Naive thymus-derived CD4-positive, alpha-beta T cell (primary cell): ENCODE data around the gene BDH1. TPM values are rescaled to one million over a fixed set of nuclear protein-coding genes. Genes with fewer than 3 reads are reported as not detected.

Experiments
- ATAC-seq: fragments of 150-1000 bp; cut with Tn5 transposase; 2 replicates; pipeline ENCODE4 v1.10.0; 2021; ENCODE audit warnings: mild to moderate bottlenecking, moderate library complexity
- CTCF ChIA-PET: fragments of 350-600 bp; sonication (Branson Sonifier 250); formaldehyde crosslinking; loops from one replicate; lab custom pipeline; 2021; ENCODE audit warnings: antibody characterized with exemption; lab: Charles Lee
- POLR2A ChIA-PET: fragments of 350-600 bp; sonication (Branson Sonifier 250); formaldehyde crosslinking; loops from one replicate; lab custom pipeline; 2021; ENCODE audit warnings: antibody characterized with exemption, inconsistent platforms; lab: Charles Lee
- DNase-seq, 9 donors: peaks; one replicate each; pipeline versions ENCODE4 v3.0.0 to v3.0.0-alpha.2; 2020 to 2022; ENCODE audit warnings: mixed read lengths in 1 of 9
- H3K27ac ChIP-seq: one replicate; pipeline ENCODE4 v1.7.0; 2013; ENCODE audit warnings: mild to moderate bottlenecking, low read depth, low read length, moderate library complexity
- H3K27me3 ChIP-seq, 2 donors: one replicate each; pipeline ENCODE4 v1.7.0; 2013; ENCODE audit warnings: low read length in 2 of 2, mild to moderate bottlenecking in 2 of 2, moderate library complexity in 2 of 2; ENCODE audit not compliant: control insufficient read depth in 2 of 2, insufficient read depth in 2 of 2
- H3K36me3 ChIP-seq, 3 experiments: 1 replicate in 2 of 3; 2 replicates in 1 of 3; pipeline ENCODE4 v1.7.0; 2013; ENCODE audit warnings: low read length in 3 of 3, mild to moderate bottlenecking in 3 of 3, moderate library complexity in 1 of 3; ENCODE audit not compliant: insufficient read depth in 3 of 3, control insufficient read depth in 2 of 3
- H3K4me1 ChIP-seq, 2 donors: one replicate each; pipeline ENCODE4 v1.7.0; 2013; ENCODE audit warnings: low read length in 2 of 2, mild to moderate bottlenecking in 2 of 2, moderate library complexity in 1 of 2; ENCODE audit not compliant: control insufficient read depth in 2 of 2, insufficient read depth in 2 of 2
- H3K4me3 ChIP-seq: 2 replicates; pipeline ENCODE4 v1.7.0; 2013; ENCODE audit warnings: mild to moderate bottlenecking, low read length
- H3K9me3 ChIP-seq, 3 experiments: 1 replicate in 2 of 3; 2 replicates in 1 of 3; pipeline ENCODE4 v1.7.0; 2013; ENCODE audit warnings: low read length in 3 of 3; ENCODE audit not compliant: control insufficient read depth in 2 of 3
- H3K27ac Mint-ChIP-seq, 9 donors: one replicate each; pipeline ENCODE4 v1.8.0; 2020 to 2022; ENCODE audit warnings: mixed read lengths in 9 of 9, mild to moderate bottlenecking in 8 of 9, moderate library complexity in 5 of 9, inconsistent platforms in 2 of 9
- H3K27me3 Mint-ChIP-seq, 5 donors: one replicate each; pipeline ENCODE4 v1.8.0; 2021 to 2022; ENCODE audit warnings: mixed read lengths in 5 of 5, mild to moderate bottlenecking in 1 of 5
- H3K36me3 Mint-ChIP-seq, 5 donors: one replicate each; pipeline ENCODE4 v1.8.0; 2020 to 2022; ENCODE audit warnings: mixed read lengths in 5 of 5, mild to moderate bottlenecking in 3 of 5, inconsistent platforms in 1 of 5
- H3K4me1 Mint-ChIP-seq, 7 donors: one replicate each; pipeline ENCODE4 v1.8.0; 2020 to 2022; ENCODE audit warnings: mixed read lengths in 7 of 7, mild to moderate bottlenecking in 3 of 7, inconsistent platforms in 1 of 7
- H3K4me3 Mint-ChIP-seq, 10 donors: one replicate each; pipeline ENCODE4 v1.8.0; 2020 to 2022; ENCODE audit warnings: mild to moderate bottlenecking in 10 of 10, mixed read lengths in 10 of 10, moderate library complexity in 6 of 10, inconsistent platforms in 2 of 10
- H3K9me3 Mint-ChIP-seq, 11 donors: one replicate each; pipeline ENCODE4 v1.8.0; 2020 to 2022; ENCODE audit warnings: mixed read lengths in 11 of 11, mild to moderate bottlenecking in 4 of 11, inconsistent platforms in 1 of 11, moderate library complexity in 1 of 11
- intact Hi-C, 2 donors: fragments of 100-400 bp; cut with micrococcal nuclease; formaldehyde crosslinking; loops; one replicate each; pipeline ENCODE4 v1.15.1; 2023
- polyA plus RNA-seq, 2 donors: library from polyadenylated mRNA; unstranded; fragments of 300-500 nt; fragmentation: Illumina TruSeq; gene quantifications; one replicate each; pipeline ENCODE4 v1.2.3, GENCODE V29; 2021
- total RNA-seq, 6 experiments: library from RNA in 5 of 6; stranded (reverse) in 5 of 6; gene quantifications; 1 replicate in 5 of 6; 2 replicates in 1 of 6; pipeline ENCODE4 v1.2.3 and lab custom pipeline; 2021 to 2026

BDH1 gene
- total and polyA plus RNA-seq, 7 experiments from 2014 or later: 31.3 to 105 (median 43.4) TPM

DNA sequence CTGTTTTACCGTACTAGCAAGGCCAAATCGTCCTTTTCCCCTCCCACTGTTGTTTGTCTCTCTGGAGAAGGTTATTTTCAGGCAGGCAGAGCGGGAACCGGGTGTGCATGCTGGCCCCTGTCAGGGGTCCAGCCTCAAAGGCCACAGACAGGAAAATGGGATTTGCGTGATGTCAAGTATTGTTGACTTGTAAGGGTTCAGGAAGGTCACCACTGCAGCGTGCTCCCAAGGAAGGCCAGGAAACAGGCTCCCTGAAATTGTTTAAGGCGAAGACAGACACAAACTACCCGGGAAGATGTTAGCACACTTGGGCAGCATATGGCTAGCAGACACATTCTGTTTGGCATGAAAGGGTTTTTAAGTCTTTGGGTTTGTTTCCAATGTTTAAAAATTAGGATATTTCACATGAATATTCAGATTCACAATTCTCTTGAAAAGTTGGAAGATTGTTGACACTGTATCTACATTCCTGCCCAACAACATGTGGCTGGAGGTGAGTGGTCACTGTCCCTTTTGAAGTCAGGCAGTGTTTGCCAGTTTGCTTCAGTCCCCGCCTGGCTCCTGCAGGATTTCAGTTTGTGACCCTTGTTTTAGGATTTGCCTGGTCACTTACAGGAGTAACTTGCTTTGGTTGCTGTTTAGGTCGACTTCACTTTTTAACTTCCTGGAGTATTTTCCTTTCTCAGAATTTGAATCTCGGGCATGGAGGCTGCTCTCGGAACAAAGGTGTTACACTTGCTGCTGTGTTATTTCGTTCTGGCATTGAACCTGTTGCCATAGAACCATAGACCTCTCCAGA is 90.4 kb downstream of the BDH1 start:
- Mint-ChIP-seq H3K9me3 (peaks cover 0 to under 1% (median 0%) of the 10 kb centered on the region in 11 donors), H3K27me3 (peaks cover 8 to 22% (median 13%) of the 10 kb centered on the region in 5 donors), H3K4me3 (no peak overlapping the region), H3K36me3 (no peaks in the 10 kb centered on the region), H3K27ac (peak overlapping the region in 1 of 9 donors; percentile 64), H3K4me1 (peaks cover 0 to 12% (median 8%) of the 10 kb centered on the region in 7 donors)
- ChIA-PET POLR2A (no interaction called here), CTCF (no interaction called here)
- intact Hi-C loops: no loop called here
- Histone ChIP-seq H3K36me3 (no peaks in the 10 kb centered on the region), H3K4me3 (no peak overlapping the region), H3K4me1 (no peaks in the 10 kb centered on the region), H3K27ac (no peak overlapping the region), H3K9me3 (no peaks in the 10 kb centered on the region), H3K27me3 (no peaks in the 10 kb centered on the region)
- DNase-seq (no peak), ATAC-seq (no peak)

DNA sequence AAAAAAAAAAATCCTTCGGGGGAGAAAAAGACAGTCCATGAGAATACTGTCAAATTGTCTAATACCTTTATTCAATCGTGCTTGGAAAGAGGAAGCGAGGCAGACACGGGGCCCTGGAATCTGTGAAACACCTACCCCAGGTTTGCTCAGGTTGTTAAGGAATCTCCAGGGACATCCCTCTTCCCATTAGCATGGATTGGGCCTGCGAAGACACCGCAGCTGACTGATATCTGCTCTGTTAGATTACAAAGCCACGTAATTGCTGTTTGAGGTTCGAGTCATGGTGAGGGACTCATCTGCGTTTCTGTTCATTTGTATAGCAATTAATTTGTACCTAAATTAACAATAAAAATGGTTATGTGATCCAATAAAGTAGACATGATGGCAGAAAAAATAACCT is 91.0 kb downstream of the BDH1 start:
- peaks cover 8 to 22% (median 11%) of the 10 kb centered on the region in 5 donors for H3K27me3 Mint-ChIP-seq
- ChIA-PET POLR2A (no interaction called here), CTCF (no interaction called here)
- H3K36me3 ChIP-seq: no peaks in the 10 kb centered on the region
- ATAC-seq: no peak
- H3K4me1 ChIP-seq: no peaks in the 10 kb centered on the region
- H3K9me3 ChIP-seq: no peaks in the 10 kb centered on the region
- no peak overlapping the region for H3K4me3 Mint-ChIP-seq
- peaks cover 0 to 4% (median 0%) of the 10 kb centered on the region in 11 donors for H3K9me3 Mint-ChIP-seq
- no peaks in the 10 kb centered on the region for H3K27me3 ChIP-seq
- no peak overlapping the region for H3K4me3 ChIP-seq
- H3K36me3 Mint-ChIP-seq: peaks cover 0 to 3% (median 0%) of the 10 kb centered on the region in 5 donors
- H3K27ac Mint-ChIP-seq: no peak overlapping the region
- H3K4me1 Mint-ChIP-seq: peaks cover 0 to 12% (median 8%) of the 10 kb centered on the region in 7 donors
- DNase-seq: no peak
- no peak overlapping the region for H3K27ac ChIP-seq
- intact Hi-C loops: no loop called here

DNA sequence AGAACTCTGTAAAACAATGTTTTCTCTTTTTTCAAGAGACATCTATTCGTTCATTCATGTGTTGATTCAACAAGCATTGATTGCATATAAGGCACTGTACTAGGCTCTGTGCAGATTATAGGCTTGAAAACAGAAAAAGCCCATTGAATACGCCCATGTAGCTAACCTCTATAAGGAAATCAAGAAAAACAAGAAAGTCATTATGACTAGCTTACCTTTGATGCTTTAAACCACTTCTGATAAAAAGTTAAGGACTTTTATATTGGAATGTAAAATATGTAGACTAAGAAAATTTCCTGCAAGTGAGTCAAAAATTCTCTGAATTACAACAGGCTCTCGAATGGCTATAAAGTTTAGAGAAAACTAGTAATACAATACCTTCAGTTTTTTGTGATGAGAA is 92.5 kb downstream of the BDH1 start:
- peak overlapping the region in 2 of 9 donors; percentile 9 to 32 for H3K27ac Mint-ChIP-seq

DNA sequence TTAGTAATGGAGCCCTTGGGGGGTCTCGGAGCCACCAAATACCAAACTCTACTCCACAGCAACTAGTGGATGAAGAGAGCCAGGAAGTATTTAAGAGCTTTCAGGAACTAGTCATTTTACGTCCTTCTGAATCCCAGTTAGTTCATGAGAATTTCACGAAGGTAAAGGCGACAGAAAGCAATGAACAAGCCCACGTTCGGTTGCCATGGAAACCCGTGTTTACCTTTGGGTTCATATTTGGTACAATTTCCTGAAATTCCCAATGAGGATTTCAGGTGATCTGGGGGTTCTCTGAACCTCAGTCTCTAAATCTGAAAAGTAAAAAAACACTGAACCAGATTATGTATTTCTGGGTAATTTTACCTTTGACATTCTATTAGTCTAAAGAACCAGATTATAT is 93.0 kb downstream of the BDH1 start:
- H3K4me1 Mint-ChIP-seq: peaks cover 0 to 15% (median 12%) of the 10 kb centered on the region in 7 donors
- peaks cover 0 to 6% (median 2%) of the 10 kb centered on the region in 5 donors for H3K27me3 Mint-ChIP-seq
- peaks cover 0 to 5% (median 0%) of the 10 kb centered on the region in 11 donors for H3K9me3 Mint-ChIP-seq
- no peaks in the 10 kb centered on the region for H3K27me3 ChIP-seq
- no peak overlapping the region for H3K27ac Mint-ChIP-seq
- no peak overlapping the region for H3K4me3 Mint-ChIP-seq
- peaks cover 0 to 3% (median 0%) of the 10 kb centered on the region in 5 donors for H3K36me3 Mint-ChIP-seq
- DNase-seq (no peak), ATAC-seq (no peak)
- intact Hi-C loops: no loop called here
- H3K9me3 ChIP-seq: no peaks in the 10 kb centered on the region
- ChIA-PET POLR2A (interaction anchor here (0.7 kb wide), 1 partner anchor 9 kb away, joined by 3 read pairs; no protein-coding TSS in a partner anchor), CTCF (no interaction called here)
- H3K27ac ChIP-seq: no peak overlapping the region
- H3K36me3 ChIP-seq: no peaks in the 10 kb centered on the region
- no peaks in the 10 kb centered on the region for H3K4me1 ChIP-seq
- H3K4me3 ChIP-seq: no peak overlapping the region

More for the DNA sequence above, 92.5 kb downstream of the BDH1 start:
- DNase-seq (no peak), ATAC-seq (no peak)
- Histone ChIP-seq H3K27ac (no peak overlapping the region), H3K9me3 (no peaks in the 10 kb centered on the region), H3K4me3 (no peak overlapping the region), H3K27me3 (no peaks in the 10 kb centered on the region), H3K36me3 (no peaks in the 10 kb centered on the region), H3K4me1 (no peaks in the 10 kb centered on the region)
- POLR2A ChIA-PET: interaction anchor here (0.7 kb wide), 1 partner anchor 10 kb away, joined by 3 read pairs; no protein-coding TSS in a partner anchor
- peaks cover 0 to 3% (median 0%) of the 10 kb centered on the region in 5 donors for H3K36me3 Mint-ChIP-seq
- no peak overlapping the region for H3K4me3 Mint-ChIP-seq
- CTCF ChIA-PET: no interaction called here
- H3K9me3 Mint-ChIP-seq: peaks cover 0 to 5% (median 0%) of the 10 kb centered on the region in 11 donors
- intact Hi-C loops: no loop called here
- H3K27me3 Mint-ChIP-seq: peaks cover 4 to 11% (median 5%) of the 10 kb centered on the region in 5 donors
- peaks cover 0 to 12% (median 10%) of the 10 kb centered on the region in 7 donors for H3K4me1 Mint-ChIP-seq

DNA sequence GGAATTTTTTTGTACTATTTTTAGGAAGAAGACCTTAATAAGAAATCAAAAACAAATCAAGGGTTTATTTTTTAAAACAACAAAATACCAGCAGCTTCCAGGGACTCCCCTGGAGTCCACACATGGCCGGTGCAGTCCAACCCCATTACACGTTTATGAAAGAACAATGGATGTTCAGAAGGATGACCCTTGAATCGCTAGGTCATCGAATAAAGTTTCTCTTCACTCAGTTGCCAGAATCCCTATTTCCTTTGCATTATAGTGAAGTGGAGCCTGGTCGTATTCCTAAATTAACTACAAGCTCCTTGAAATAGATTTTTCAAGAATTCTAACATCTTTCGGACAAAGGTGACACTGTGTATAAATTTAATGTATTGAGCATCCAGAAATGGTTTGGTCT is 95.1 kb downstream of the BDH1 start:
- no peaks in the 10 kb centered on the region for H3K9me3 ChIP-seq
- H3K4me1 ChIP-seq: peaks cover 0 to 9% of the 10 kb centered on the region in 2 donors
- H3K36me3 ChIP-seq: peaks cover 0 to 5% (median 0%) of the 10 kb centered on the region in 3 experiments
- no peak for DNase-seq
- peaks cover 0 to 5% (median 0%) of the 10 kb centered on the region in 11 donors for H3K9me3 Mint-ChIP-seq
- no peak overlapping the region for H3K4me3 ChIP-seq
- no peak for ATAC-seq
- no peak overlapping the region for H3K27ac Mint-ChIP-seq
- CTCF ChIA-PET: no interaction called here
- POLR2A ChIA-PET: no interaction called here
- no peak overlapping the region for H3K27ac ChIP-seq
- intact Hi-C loops: no loop called here
- peaks cover 12 to 31% (median 21%) of the 10 kb centered on the region in 7 donors for H3K4me1 Mint-ChIP-seq
- peaks cover 0 to 9% (median 0%) of the 10 kb centered on the region in 5 donors for H3K27me3 Mint-ChIP-seq
- no peaks in the 10 kb centered on the region for H3K27me3 ChIP-seq
- H3K4me3 Mint-ChIP-seq: no peak overlapping the region
- peaks cover 0 to 7% (median 0%) of the 10 kb centered on the region in 5 donors for H3K36me3 Mint-ChIP-seq

DNA sequence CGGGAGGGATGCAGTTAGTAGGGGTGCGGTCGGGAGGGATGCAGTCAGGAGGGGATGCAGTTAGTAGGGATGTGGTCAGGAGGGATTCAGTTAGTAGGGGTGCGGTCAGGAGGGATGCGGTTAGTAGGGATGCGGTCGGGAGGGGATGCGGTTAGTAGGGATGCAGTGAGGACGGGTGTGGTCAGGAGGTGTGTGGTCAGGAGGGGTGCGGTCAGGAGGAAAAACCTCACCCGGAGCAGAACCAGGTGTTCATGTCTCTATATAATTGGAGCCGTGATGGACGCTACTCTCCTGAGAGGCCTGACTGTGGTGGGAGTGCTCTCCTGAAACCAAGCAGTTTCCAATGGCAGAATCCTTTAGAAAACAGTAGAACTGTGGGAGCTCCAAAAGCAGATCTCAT is 95.8 kb downstream of the BDH1 start:
- DNase-seq: no peak

More for the DNA sequence above, 95.8 kb downstream of the BDH1 start:
- Histone ChIP-seq H3K4me1 (peaks cover 0 to 9% of the 10 kb centered on the region in 2 donors), H3K4me3 (no peak overlapping the region), H3K27me3 (no peaks in the 10 kb centered on the region), H3K9me3 (no peaks in the 10 kb centered on the region), H3K27ac (no peak overlapping the region), H3K36me3 (peaks cover 0 to 5% (median 0%) of the 10 kb centered on the region in 3 experiments)
- Mint-ChIP-seq H3K27me3 (peaks cover 0 to 15% (median 0%) of the 10 kb centered on the region in 5 donors), H3K4me3 (no peak overlapping the region), H3K9me3 (peaks cover 0 to 5% (median 0%) of the 10 kb centered on the region in 11 donors), H3K4me1 (peaks cover 15 to 36% (median 26%) of the 10 kb centered on the region in 7 donors), H3K36me3 (peaks cover 0 to 7% (median 0%) of the 10 kb centered on the region in 5 donors), H3K27ac (peak overlapping the region in 2 of 9 donors; percentile 3 to 34)
- CTCF ChIA-PET: no interaction called here
- ATAC-seq: no peak
- intact Hi-C loops: no loop called here
- POLR2A ChIA-PET: interaction anchor here (0.7 kb wide), 1 partner anchor 13 kb away, joined by 3 read pairs; no protein-coding TSS in a partner anchor
